Measurements from ENCODE around the gene GUSB. TPM values are rescaled to one million over a fixed set of nuclear protein-coding genes. Genes with fewer than 3 reads are reported as not detected.
"Not testable (repeated sequence)": the region's sequence is repeated elsewhere in the genome, so short reads cannot be mapped to it uniquely, and the experiment has no call there.

The GUSB gene
- total RNA-seq, 1 experiment from 2014 or later, result 62.0 TPM

DNA sequence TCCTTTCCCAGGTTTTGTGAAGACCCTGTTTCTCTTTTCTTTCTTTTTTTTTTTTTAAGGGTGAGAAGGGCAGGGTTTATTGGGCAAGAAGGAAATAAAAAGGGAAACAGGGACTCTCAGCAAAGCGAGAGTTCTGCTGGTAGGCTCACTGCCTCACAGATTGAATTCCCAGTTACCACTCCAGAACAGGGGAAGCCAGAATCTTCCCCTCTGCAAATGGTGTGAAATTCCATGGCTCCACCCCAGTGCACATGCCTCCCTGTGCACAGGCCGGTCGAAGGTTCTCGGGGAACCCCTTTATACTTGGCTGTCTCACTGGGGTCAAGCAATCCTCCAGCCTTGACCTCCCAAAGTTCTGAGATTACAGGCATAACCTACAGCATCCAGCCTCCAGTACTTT lies 10.5 kb upstream of the GUSB start:
- Histone ChIP-seq H4K91ac (ENCODE audit: insufficient read length, low read depth, low read length) (no peak overlapping the region), H3K14ac (ENCODE audit: insufficient read depth, low read length) (no peak overlapping the region), H3K9me3 (ENCODE audit: control insufficient read depth, low read depth, low read length) (no peaks in the 10 kb centered on the region), H2BK120ac (ENCODE audit: low read depth, low read length, poor library complexity, severe bottlenecking) (no peak overlapping the region), H4K5ac (ENCODE audit: insufficient read length, low read depth, low read length) (no peak overlapping the region), H3K56ac (ENCODE audit: insufficient read length, low read depth, low read length) (no peak overlapping the region), H3K4me2 (ENCODE audit: insufficient read depth, insufficient read length, low read length) (no peak overlapping the region), H3K23me2 (ENCODE audit: insufficient read length, low read depth, low read length, poor library complexity, severe bottlenecking) (no peaks in the 10 kb centered on the region), H3K27ac (ENCODE audit: insufficient read length, low read depth, low read length) (no peak overlapping the region), H2BK12ac (ENCODE audit: insufficient read length, low read depth, low read length) (no peak overlapping the region), H3K79me1 (ENCODE audit: insufficient read depth, low read depth, low read length, poor library complexity, severe bottlenecking) (no peaks in the 10 kb centered on the region), H3K18ac (ENCODE audit: insufficient read length, low read depth, low read length) (no peak overlapping the region), H3T11ph (ENCODE audit: low read length) (no peak overlapping the region), H3K79me2 (ENCODE audit: insufficient read depth, low read length) (no peaks in the 10 kb centered on the region), H3K23ac (ENCODE audit: insufficient read length, low read depth, low read length) (no peak overlapping the region), H2BK5ac (ENCODE audit: insufficient read length, low read length) (no peak overlapping the region), H3K9ac (ENCODE audit: extremely low read depth, insufficient read length, low read length) (no peak overlapping the region), H3K4ac (ENCODE audit: low read depth, low read length) (no peak overlapping the region), H2BK15ac (ENCODE audit: low read depth, low read length) (no peak overlapping the region), H2AFZ (ENCODE audit: low read length) (no peak overlapping the region), H3K4me1 (ENCODE audit: insufficient read depth, low read length) (no peaks in the 10 kb centered on the region), H2BK20ac (ENCODE audit: low read depth, low read length, poor library complexity, severe bottlenecking) (no peak overlapping the region), H3K27me3 (ENCODE audit: insufficient read depth, low read length) (no peaks in the 10 kb centered on the region), H4K8ac (replicated peaks; ENCODE audit: insufficient read length, low read depth, low read length) (no peak overlapping the region), H4K20me1 (ENCODE audit: control insufficient read depth, insufficient read depth, insufficient read length) (no peaks in the 10 kb centered on the region), H2AK5ac (ENCODE audit: insufficient read length, low read length) (no peak overlapping the region)
- Mint-ChIP-seq H3K36me3 (ENCODE audit: insufficient read depth in 1 of 3, low read depth in 3 of 3) (no peaks in the 10 kb centered on the region), H3K4me3 (no peak overlapping the region), H3K9me3 (no peaks in the 10 kb centered on the region), H3K27ac (no peak overlapping the region), H3K4me1 (peaks cover 2% of the 10 kb centered on the region in 2 experiments; a peak in 3 of 4 replicates), H3K27me3 (ENCODE audit: low read depth) (peaks cover 7% of the 10 kb centered on the region; the same call in 1 of the 2 replicates)
- WGBS (ENCODE audit: extremely low coverage, insufficient read length, low lambda C conversion rate), result no CpG with 5 or more reads among the region's 4 CpGs
- TF ChIP-seq, protein P1, sequence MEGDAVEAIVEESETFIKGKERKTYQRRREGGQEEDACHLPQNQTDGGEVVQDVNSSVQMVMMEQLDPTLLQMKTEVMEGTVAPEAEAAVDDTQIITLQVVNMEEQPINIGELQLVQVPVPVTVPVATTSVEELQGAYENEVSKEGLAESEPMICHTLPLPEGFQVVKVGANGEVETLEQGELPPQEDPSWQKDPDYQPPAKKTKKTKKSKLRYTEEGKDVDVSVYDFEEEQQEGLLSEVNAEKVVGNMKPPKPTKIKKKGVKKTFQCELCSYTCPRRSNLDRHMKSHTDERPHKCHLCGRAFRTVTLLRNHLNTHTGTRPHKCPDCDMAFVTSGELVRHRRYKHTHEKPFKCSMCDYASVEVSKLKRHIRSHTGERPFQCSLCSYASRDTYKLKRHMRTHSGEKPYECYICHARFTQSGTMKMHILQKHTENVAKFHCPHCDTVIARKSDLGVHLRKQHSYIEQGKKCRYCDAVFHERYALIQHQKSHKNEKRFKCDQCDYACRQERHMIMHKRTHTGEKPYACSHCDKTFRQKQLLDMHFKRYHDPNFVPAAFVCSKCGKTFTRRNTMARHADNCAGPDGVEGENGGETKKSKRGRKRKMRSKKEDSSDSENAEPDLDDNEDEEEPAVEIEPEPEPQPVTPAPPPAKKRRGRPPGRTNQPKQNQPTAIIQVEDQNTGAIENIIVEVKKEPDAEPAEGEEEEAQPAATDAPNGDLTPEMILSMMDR (conservative IDR thresholded peaks at IDR 0.05), result no peak
- no peak for DNase-seq

DNA sequence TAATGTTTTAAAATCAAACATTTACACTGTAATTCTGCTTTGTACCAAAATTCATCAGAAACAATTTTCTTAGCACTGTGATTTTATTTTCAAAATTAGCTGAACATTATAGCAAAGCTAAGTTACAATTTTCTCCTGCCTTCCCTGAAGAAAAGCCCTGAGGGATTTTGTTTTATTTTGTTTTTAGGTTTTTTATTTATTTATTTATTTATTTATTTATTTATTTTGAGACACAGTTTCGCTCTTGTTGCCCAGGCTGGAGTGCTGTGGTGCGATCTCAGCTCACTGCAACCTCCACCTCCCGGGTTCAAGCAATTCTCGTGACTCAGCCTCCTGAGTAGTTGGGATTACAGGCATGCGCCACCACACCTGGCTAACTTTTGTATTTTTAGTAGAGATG lies 9.8 kb upstream of the GUSB start:
- not testable (repeated sequence) for H4K5ac ChIP-seq (ENCODE audit: insufficient read length, low read depth, low read length); H2BK120ac ChIP-seq (ENCODE audit: low read depth, low read length, poor library complexity, severe bottlenecking); H3K4me1 ChIP-seq (ENCODE audit: insufficient read depth, low read length); H3K27me3 Mint-ChIP-seq (ENCODE audit: low read depth); H2BK15ac ChIP-seq (ENCODE audit: low read depth, low read length); H3K27ac ChIP-seq (ENCODE audit: insufficient read length, low read depth, low read length); H3K4ac ChIP-seq (ENCODE audit: low read depth, low read length); H2AK5ac ChIP-seq (ENCODE audit: insufficient read length, low read length); H4K8ac ChIP-seq (replicated peaks; ENCODE audit: insufficient read length, low read depth, low read length); H3K23ac ChIP-seq (ENCODE audit: insufficient read length, low read depth, low read length); H3K36me3 Mint-ChIP-seq (ENCODE audit: insufficient read depth in 1 of 3, low read depth in 3 of 3); H3K14ac ChIP-seq (ENCODE audit: insufficient read depth, low read length); H3K27ac Mint-ChIP-seq; H3K4me3 Mint-ChIP-seq; H2AFZ ChIP-seq (ENCODE audit: low read length); H2BK5ac ChIP-seq (ENCODE audit: insufficient read length, low read length); H2BK12ac ChIP-seq (ENCODE audit: insufficient read length, low read depth, low read length); H3K4me1 Mint-ChIP-seq; H3K27me3 ChIP-seq (ENCODE audit: insufficient read depth, low read length); H3K23me2 ChIP-seq (ENCODE audit: insufficient read length, low read depth, low read length, poor library complexity, severe bottlenecking); H3K9ac ChIP-seq (ENCODE audit: extremely low read depth, insufficient read length, low read length); H3K18ac ChIP-seq (ENCODE audit: insufficient read length, low read depth, low read length); H3K79me2 ChIP-seq (ENCODE audit: insufficient read depth, low read length); H3K56ac ChIP-seq (ENCODE audit: insufficient read length, low read depth, low read length); H3K4me2 ChIP-seq (ENCODE audit: insufficient read depth, insufficient read length, low read length); H3K9me3 ChIP-seq (ENCODE audit: control insufficient read depth, low read depth, low read length); DNase-seq; H4K20me1 ChIP-seq (ENCODE audit: control insufficient read depth, insufficient read depth, insufficient read length); H4K91ac ChIP-seq (ENCODE audit: insufficient read length, low read depth, low read length); H3T11ph ChIP-seq (ENCODE audit: low read length); H2BK20ac ChIP-seq (ENCODE audit: low read depth, low read length, poor library complexity, severe bottlenecking); H3K9me3 Mint-ChIP-seq; H3K79me1 ChIP-seq (ENCODE audit: insufficient read depth, low read depth, low read length, poor library complexity, severe bottlenecking)
- WGBS (ENCODE audit: extremely low coverage, insufficient read length, low lambda C conversion rate), result no CpG with 5 or more reads among the region's 5 CpGs
